AG04449 (cell line): ENCODE results near the gene ZFR.
A peak's percentile ranks its signal among the peaks of the same experiment; 100 is the strongest.

Source experiments
- CTCF ChIA-PET: fragments of 350-600 bp; formaldehyde crosslinking; extraction: SDS; loops from one replicate; lab custom pipeline; 2021; ENCODE audit warnings: antibody characterized with exemption; lab: Yijun Ruan, JAX
- POLR2A ChIA-PET: fragments of 400-600, 350-600 bp; formaldehyde crosslinking; extraction: SDS; loops from one replicate; lab custom pipeline; 2020; ENCODE audit warnings: antibody characterized with exemption, inconsistent platforms; lab: Yijun Ruan, JAX
- DNase-seq: peaks from one replicate; pipeline ENCODE4 v3.0.0-alpha.2; 2010; ENCODE audit warnings: low read depth, low spot score
- H3K4me3 ChIP-seq: 2 replicates; pipeline ENCODE4 v1.5.1; 2011; ENCODE audit warnings: low read depth, mild to moderate bottlenecking, control low read depth, low read length
- CTCF ChIP-seq: IDR thresholded peaks from one replicate; pipeline ENCODE4 v1.5.1; 2011; ENCODE audit warnings: mild to moderate bottlenecking, moderate library complexity, low read length, control low read depth, inconsistent platforms; ENCODE audit not compliant: insufficient read depth; ENCODE audit errors: missing control alignments

The ZFR gene

GRCh38 chr5:32444431-32445286, at the start of gene ZFR:
Gene ZFR, minus strand, starts transcription at chr5:32444740. Its CDS starts 82 bp downstream, at chr5:32444658.
- DNase-seq, result no peak
- no peak for TF ChIP-seq CTCF
- CTCF ChIA-PET, result interaction anchor here (0.6 to 1.3 kb wide), 4 partner anchors 9 to 169 kb away, joined by 3 to 7 read pairs (median 4); no protein-coding TSS in a partner anchor
- POLR2A ChIA-PET, result interaction anchor here (0.8 kb wide), 1 partner anchor 61 kb away, joined by 4 read pairs; no protein-coding TSS in a partner anchor
- H3K4me3 ChIP-seq, result peak within 1 kb of the TSS; percentile 78

GRCh38 chr5:32490972-32491557, 46.5 kb upstream of the ZFR start:
- CTCF ChIA-PET, result interaction anchor here (0.7 to 8.3 kb wide), 16 partner anchors 11 to 261 kb away, joined by 3 to 449 read pairs (median 8); partner anchors contain the start of gene SUB1
- DNase-seq, result no peak
- POLR2A ChIA-PET, result interaction anchor here (0.6 to 1.1 kb wide), 2 partner anchors 15 to 99 kb away, joined by 3 to 4 read pairs; no protein-coding TSS in a partner anchor
- no peak overlapping the region for H3K4me3 ChIP-seq
- TF ChIP-seq CTCF, result no peak

- DNase-seq, result no peak
- TF ChIP-seq CTCF, result peak; percentile 65
- ChIA-PET POLR2A (interaction anchor here (1.0 kb wide), 1 partner anchor 100 kb away, joined by 4 read pairs; no protein-coding TSS in a partner anchor), CTCF (interaction anchor here (0.6 to 8.3 kb wide), 55 partner anchors 9 to 935 kb away, joined by 3 to 449 read pairs (median 4); partner anchors contain the start of gene SUB1)
- no peak overlapping the region; the same call in 1 of the 2 replicates for H3K4me3 ChIP-seq
Measured at GRCh38 chr5:32489791-32490562, 45.4 kb upstream of the ZFR start.

GRCh38 chr5:32487424-32487823, 42.9 kb upstream of the ZFR start:
- TF ChIP-seq CTCF, result no peak
- ChIA-PET POLR2A (no interaction called here), CTCF (interaction anchor here (1.0 to 8.3 kb wide), 8 partner anchors 8 to 124 kb away, joined by 3 to 449 read pairs (median 38); partner anchors contain the start of gene SUB1)
- H3K4me3 ChIP-seq, result no peak overlapping the region
- DNase-seq, result no peak

GRCh38 chr5:32487008-32487407, 42.5 kb upstream of the ZFR start:
- TF ChIP-seq CTCF, result no peak
- ChIA-PET POLR2A (no interaction called here), CTCF (interaction anchor here (1.0 to 8.3 kb wide), 7 partner anchors 8 to 125 kb away, joined by 4 to 449 read pairs (median 47); partner anchors contain the start of gene SUB1)
- no peak for DNase-seq
- no peak overlapping the region for H3K4me3 ChIP-seq
